DMS 273 (cell line): Measurements from ENCODE around the gene TAS2R1.
A peak's percentile ranks its signal among the peaks of the same experiment; 100 is the strongest.
"Not testable (repeated sequence)": the region's sequence is repeated elsewhere in the genome, so short reads cannot be mapped to it uniquely, and the experiment has no call there.

Source experiments
- DNase-seq: peaks from one replicate; lab custom pipeline; 2025; ENCODE audit not compliant: unreplicated experiment; lab: John Stamatoyannopoulos, UW

Gene TAS2R1

DNA sequence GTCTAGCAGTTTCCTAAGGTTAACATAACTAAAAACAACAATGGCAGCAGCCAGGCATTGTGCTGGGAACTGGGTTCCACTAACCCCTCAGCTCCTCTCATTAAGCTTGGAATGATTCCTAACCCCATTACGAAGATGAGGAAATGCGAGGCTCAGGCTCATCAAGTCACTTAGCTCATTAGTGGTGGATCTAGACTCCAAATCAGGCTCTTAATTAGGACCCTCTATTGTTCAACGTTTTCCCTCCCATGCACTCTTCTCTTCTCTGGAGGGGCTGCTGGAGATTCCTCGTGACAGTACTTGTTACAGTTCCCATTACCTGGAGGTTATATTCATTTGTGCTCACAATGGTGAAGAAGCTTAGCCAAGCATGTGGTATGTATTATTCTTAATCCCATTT lies 6.5 kb downstream of the TAS2R1 start:
- DNase-seq = no peak

DNA sequence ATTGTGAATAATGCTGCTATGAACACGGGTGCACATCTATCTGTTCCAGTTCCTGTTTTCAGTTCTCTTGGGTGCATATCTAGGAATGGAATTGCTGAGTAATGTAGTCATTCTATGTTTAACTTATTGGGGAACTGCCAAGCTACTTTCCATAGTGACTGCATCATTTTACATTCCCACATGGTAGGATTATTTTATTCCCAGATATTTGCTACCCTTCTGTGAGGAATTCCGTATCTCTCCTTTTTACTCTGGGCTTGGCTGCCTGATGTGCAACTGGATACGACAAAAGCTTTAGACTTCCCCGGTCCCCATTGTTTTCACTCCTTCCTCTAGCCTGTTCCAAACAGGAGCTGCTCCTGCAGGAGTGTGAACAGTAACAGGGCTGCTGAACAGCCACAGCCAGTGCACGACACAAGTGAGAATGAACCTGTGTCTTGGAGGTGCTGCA lies 7.2 kb downstream of the TAS2R1 start:
- DNase-seq = no peak

DNA sequence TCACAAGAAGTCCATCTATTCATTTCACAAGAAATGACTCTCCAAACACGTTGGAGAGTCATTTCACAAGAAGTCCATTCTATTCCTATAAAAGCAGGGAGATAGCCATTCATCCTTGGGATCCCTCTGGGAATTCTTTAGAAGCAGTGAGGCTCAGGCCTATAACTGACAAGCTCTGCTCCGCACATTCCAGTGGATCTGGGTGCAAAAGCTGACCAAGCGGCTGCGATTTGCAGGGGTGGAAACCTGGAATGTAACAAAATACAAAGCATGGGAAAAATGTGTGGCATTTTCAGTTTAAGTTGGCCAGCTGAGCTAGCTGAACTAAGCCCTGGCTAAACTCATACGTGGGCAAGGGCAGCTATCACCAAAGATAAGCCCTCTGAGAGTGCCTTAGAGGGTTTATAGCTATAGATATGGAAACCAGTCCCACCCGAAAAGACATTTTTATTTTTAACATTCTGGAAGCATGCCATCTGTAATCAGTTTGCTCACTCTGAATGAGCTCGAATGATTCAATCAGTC lies 8.7 kb downstream of the TAS2R1 start:
- DNase-seq = no peak

DNA sequence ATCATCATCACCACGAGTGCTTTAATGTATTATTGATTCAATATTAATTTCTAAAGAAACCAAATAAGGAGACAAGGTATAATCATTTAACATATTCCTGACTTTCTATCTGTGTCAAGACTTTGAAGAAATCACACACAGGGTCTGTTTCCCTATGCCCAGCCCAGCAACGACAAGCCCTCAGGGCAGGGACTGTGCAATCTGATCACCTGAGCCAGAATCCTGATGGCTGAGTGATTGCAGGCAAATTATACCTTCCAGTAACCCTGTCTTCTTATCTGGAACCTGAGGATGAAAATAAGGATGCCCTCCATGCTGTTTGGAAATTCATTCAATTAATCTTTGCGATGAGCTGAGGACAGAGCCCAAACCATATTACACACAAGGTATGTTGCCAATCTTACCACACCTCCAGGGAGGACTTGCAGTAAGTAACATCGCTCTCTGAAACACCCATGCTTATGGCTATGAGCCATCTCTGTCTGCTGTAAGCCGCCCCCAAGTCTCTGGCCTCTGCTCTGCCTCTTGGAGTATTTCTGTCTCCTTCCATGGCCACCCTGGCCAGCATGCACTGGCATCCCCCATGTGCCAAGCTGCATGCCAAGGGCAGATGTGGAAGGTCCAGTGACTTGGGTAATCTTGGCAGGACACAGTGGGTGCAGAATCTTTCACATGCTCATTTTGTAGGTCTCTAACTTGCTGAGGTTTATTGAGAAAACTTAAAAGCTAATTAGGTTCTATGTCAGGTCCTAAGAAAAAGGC lies 10.6 kb downstream of the TAS2R1 start:
- no peak for DNase-seq

DNA sequence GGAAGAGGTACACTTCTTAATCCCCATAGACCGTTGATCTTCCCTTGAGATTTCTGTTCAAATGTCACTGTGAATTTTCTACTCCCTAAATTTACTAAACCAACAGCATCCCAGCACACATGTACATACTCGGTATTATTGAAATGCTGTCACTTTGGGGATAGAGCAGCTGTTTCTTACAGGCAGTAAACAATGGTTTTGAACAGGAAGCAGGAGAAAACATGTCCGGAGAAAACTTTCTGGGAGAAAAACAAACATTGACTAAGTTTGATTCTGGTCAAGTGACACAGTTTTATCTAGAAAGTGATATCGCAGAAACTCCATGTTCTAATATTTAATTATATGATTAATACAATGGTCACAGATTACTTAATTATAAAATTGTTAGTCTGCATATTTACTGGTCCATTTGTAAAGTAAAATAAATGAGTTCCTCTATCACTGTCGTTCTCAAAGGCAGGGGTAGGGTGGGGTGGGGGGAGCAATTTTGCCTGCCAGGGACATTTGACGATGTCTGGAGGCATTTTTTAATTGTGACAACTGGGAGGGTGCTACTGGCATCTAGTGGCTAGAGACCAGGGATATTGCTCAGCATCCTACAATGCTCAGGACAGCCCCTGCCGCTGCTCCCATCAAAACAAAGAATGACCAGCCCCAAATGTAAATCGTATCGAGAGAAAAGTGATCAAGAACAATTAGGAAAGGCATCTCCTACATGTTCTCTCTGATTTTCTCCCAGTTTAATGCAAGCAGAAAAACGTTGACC lies 12.2 kb downstream of the TAS2R1 start:
- DNase-seq = no peak

DNA sequence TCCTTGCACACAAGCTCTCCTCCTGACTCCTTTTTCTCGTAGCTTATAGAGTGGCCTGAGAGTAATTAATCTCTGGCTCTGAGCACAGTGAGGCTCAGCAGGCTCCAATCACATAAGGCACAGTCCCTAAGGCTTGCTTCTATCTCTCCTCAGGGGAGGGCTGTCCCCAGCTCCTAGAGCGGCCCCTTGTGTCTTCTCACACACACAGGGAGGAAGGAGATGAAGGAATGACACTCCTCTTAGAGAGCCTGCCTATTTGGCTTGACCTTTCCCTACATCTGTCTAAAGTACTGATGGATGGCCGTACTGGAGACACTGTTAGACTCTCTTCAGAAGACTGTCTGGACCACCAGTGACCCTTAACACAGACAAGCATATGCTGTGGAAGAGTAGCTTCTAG lies 12.9 kb downstream of the TAS2R1 start:
- DNase-seq = no peak

DNA sequence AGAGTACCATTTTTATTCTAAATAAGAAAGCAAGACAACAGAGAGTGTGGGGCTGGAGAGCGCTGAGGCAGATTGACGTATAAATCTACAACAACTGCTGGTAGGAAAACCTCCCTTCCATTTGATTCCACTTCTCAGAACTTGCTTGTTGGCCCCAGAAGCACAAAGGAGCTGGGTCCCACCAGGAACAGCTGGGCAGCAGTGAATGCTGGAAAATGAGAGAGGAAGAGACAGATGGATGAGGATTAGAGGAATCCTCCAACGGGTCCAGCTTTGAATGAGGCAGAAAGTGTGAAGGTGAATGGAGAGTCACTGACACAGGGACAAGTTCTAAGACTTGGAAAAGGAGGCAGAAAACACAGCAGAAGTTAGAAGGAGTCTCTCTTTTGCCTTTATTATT lies 14.8 kb downstream of the TAS2R1 start:
- peak; percentile 4 for DNase-seq

DNA sequence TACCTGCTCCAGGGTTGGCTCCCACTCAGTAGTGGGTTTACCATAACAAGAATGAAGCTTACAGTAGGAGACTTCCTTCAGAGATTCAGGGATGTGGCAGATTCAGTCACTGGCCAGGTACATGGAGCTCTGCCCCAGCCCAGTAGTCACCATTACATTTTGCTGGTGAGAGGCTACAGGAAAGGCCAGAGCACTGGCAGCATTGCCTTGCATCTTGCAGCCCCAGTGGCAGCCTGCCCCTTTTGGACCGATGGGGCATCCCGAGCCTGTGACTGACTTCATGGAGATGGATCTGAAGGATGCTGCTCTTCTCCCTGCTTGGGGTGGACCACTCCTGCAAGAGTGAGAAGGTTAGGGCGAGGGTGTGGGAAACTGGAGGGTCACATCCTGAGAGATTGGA lies 16.8 kb downstream of the TAS2R1 start:
- no peak for DNase-seq

DNA sequence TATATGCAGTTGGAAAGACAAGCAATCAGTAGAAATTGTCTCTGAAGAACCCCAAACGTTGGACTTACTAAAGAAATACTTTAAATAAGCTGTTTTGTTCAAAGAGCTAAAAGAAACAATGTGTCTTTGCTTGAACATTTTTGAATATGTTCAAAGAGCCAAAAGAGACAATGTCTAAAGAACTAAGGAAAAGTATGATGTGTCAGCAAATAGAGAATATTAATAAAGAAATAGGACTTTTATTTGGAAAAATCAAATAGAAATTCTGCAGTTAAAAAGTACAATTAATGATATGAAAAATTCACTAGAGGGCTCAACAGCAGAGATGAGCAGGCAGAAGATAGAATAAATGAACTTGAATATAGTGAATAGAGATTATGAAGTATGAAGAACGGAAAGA lies 19.2 kb downstream of the TAS2R1 start:
- DNase-seq = no peak

DNA sequence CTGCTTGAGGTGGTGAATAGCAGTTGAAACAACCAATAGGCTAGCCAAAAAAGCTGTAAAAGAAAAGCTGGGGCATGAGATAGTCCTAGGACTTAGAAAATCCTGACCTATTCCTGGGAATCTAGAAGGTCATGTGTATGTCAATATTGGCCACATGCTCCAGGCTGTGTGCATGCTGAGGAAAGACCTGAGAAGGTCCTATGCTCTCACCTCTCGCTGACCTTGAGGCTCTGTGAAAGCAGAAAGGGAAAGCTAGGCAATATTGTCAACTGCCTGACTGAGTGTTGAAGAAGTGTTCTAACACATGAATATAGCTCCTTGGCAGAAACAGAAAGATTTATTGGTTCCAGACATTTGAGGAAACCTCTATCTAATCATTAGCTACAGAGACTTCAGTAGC lies 19.8 kb downstream of the TAS2R1 start:
- DNase-seq = no peak

DNA sequence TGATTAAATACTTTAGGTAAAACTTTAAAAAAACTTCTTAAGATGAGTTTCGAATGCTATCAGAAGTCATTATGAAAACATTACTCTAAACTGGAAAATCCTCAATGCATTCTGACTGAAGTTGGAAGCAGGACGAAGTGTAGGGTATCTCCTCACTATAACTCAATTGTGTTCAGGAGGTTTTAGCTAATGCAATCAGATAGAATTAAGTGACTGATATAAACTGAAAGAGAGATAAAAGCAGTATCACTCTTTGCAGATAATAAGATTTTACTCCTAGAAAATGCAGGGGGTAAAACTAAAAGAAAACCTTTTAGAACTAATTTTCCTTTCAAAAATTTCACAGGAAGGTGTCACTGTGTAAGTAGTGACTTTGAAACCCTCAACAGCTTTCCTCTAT lies 22.1 kb downstream of the TAS2R1 start:
- no peak for DNase-seq

DNA sequence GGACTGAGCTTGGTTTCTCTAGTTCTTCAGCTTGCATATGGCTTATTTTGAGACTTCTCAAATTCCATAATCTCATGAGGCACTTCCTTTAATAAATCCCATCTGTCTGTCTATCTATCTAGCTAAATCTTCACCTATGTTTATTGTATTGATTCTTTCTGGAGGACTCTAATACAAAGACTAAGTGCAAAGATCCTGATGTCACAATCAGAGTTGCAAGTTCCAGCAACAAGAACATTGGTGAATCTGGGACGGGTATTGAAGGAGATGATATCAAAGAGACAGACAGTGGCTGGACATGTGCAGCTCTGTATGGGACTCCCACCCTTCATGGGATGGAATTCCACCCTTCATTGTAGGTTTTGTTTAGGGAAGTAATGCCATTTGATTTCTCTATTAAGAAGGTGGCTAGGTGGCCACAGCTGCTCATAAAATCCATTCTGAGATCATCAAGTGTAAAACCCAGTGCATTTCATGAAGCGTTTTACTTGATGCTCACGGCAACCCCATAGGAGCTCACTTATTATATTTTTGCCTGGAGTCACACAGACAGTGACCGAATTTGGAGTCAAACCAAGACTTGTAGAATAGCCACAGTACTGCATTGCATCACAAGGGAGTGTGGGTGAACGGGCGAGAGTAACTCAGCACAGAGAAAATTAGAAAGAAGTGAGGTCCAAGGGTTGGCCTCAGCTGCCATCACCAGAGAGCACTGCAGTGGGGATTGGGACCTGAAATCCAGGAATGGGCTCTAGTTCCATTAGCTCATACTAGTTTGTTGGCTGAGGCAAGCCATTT lies 24.9 kb downstream of the TAS2R1 start:
- DNase-seq = no peak

DNA sequence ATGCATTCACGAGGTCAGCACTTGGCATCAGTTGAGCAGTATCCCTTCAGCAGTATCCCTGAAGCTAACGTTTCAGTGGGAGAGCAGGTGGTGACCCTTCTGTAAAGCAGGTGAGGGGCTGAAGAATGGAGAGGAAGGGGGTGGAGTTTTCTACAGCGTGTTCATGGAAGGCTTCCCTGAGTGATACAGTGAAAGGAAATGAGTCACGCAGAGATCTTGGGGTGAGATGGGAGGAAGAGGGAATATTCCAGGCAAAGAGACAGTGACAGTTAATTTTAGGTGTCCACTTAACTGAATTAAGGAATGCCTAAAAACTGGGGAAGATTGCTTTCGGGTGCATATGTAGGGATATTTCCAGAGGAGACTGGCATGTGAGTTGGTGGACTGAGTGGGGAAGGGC lies 25.7 kb downstream of the TAS2R1 start:
- no peak for DNase-seq

DNA sequence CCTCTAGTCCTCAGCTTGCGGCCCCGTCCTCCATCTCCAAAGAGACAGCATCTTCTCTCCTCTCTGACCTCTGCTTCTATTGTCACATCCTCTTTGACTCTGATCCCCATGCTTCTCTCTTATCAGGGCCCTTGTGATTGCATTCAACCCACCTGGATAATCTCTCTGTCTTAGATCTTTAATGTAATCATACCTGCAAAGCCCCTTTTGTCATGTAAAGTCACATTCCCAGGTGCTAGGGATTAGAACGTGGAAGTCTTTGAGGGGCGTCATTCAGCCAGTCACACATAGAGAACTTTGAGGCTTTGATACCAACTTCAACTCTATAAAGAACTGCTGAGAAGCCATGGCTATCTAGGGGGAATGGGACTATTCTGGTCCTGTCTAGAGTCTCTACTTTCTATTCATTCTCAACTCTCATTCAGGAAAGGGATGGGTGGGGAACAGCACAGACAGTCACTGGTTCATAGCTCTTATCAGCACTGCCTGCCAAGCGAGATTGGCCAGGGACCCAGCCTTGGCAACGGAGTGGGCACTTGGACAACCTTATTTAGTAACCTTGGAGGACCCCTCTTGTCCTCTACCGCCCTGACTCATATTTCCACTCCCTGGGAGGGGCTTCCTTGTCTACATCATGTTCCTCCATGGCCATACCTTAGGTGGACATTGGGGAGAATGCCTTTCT lies 29.0 kb downstream of the TAS2R1 start:
- no peak for DNase-seq

DNA sequence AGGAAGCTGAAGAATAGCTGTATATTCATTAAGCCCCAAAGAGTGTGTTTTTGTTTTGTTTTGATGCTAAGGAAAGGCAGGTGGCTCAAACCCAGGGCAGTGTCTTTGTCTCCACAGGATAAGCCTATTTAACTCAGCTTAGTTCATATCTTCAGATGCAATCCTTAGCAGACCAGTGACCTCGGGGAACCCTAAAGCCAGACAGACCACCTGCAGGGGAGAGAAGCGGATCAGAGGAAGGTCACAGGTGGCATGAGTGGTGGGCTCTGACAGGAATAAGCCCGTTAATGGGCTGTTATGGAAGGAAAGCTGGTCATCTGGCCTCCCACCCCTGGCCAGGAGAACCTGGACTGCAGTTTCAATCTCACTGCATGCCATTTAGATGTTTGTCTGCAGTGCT lies 30.8 kb downstream of the TAS2R1 start:
- DNase-seq = no peak

DNA sequence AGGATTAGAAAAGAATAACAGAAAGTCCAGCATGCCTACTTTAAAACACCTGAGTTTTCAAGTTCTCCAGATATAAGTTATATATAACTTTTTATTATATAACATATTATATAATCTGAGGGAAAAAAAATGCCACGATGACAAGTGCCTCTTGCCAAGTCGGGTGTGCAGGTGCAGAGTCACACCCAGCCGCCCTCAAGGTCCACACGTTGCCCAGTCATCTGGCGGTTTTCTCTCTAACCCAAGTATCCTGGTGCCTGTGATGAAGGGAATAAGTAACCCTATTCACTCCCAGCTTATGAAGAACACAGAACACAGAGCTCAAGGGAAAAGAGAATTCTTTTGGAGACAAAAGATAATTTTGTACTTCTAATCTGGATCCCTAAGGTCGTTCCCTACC lies 31.8 kb downstream of the TAS2R1 start:
- not testable (repeated sequence) for DNase-seq

DNA sequence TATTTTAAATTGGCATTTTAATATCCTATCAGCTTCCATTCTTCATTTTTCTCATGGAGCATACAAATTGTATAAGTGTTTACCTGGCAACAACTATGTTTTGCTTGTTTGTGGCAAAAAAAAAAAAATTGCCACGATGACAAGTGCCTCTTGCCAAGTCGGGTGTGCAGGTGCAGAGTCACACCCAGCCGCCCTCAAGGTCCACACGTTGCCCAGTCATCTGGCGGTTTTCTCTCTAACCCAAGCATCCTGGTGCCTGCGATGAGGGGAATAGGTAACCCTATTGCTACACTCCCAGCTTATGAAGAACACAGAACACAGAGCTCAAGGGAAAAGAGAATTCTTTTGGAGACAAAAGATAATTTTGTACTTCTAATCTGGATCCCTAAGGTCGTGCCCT lies 32.8 kb downstream of the TAS2R1 start:
- not testable (repeated sequence) for DNase-seq

DNA sequence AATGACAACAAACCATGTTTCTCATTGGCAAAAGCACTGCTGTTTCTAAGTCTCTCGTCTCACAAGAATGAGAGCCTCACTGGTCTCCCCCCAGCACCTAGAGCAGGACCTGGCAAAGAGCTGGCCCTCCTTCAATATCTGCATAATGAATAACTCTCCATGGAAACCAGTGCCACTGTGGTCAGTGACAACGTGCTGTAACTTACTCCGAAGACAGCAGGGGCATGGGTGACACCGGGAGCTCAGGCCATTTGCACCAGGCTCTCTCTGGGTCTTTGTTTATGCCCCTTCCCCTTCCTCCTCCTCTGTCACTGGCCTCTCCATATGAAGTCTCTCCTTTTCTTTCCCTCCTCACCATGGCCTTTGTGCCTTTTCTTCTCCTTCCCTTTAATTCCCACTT lies 33.3 kb downstream of the TAS2R1 start:
- no peak for DNase-seq

DNA sequence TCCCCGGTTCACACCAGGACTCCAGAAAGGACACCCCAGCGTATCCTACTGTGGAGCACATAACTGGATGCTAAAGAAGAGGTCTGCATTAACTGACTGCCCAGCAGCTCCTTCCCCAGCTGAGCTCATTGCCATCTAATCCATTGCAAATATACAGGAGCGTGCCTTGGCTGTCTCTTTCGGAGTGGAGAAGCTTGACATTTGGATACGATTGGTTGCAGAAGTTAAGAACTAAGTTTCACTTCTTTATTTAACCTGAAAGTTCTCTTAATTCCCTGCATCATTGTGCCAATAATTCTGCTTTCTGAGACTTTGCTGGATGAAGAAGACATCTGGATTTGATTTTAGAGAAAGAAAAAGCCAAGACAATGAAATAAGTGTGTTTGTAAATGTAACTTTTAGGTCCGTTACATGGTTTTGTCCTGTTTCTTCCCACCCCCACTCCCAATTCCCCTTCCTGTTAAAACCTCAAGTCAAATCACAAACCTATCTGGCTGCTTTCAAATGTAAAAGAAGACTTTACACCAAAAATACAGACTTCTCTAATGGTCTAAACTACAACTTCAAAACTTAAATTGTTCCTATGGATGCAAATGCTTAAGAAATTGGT lies 33.9 kb downstream of the TAS2R1 start:
- no peak for DNase-seq

DNA sequence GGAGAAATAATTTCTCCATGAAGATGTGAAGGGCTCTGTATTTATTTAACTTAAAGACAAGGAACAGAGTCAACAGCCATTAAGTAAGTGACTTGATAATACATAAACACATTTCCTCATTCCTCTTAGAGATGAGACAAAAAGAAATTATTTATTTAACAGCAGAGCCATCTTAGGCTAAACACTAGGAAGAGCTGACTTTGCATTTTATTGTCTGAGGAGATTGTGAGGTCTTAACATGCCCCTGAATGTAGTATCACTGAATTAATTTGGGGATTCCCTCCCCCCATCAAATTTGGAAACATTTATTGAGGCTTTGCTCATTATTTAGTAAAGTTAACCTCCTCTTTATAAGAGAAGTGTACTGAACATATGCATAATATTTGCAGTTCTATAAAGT lies 35.2 kb downstream of the TAS2R1 start:
- no peak for DNase-seq
